ENCODE measurements around the gene CNTN5. TPM values are rescaled to one million over a fixed set of nuclear protein-coding genes. Genes with fewer than 3 reads are reported as not detected.

CNTN5 gene
- total RNA-seq, 4 donors from 2014 or later, result not detected

- no peak overlapping the region for H3K4me3 ChIP-seq (ENCODE audit: low read depth, poor library complexity, severe bottlenecking)
- DNase-seq (ENCODE audit: low spot score in 2 of 2), result no peak
- intact Hi-C loops (cut with DNase I; ENCODE audit: low total_unique reads), result no loop called here
- TF ChIP-seq POLR2A (IDR thresholded peaks at IDR 0.05), result no peak
- TF ChIP-seq CTCF (IDR thresholded peaks at IDR 0.05), result no peak
- WGBS, 2 donors, result 65 to 69% methylated on average over 2 of the region's 2 CpGs
These were observed 739.0 kb downstream of the CNTN5 start for GRCh38 chr11:99759787-99760186.

- WGBS, 2 donors, result 69 to 75% methylated on average over 3 of the region's 3 CpGs
- intact Hi-C loops (cut with DNase I; ENCODE audit: low total_unique reads), result no loop called here
- no peak for TF ChIP-seq CTCF (IDR thresholded peaks at IDR 0.05)
- TF ChIP-seq POLR2A (IDR thresholded peaks at IDR 0.05), result no peak
- no peak overlapping the region for H3K4me3 ChIP-seq (ENCODE audit: low read depth, poor library complexity, severe bottlenecking)
- no peak for DNase-seq (ENCODE audit: low spot score in 2 of 2)
These were observed 746.1 kb downstream of the CNTN5 start for GRCh38 chr11:99766811-99767210.

GRCh38 chr11:99773646-99774045 lies 752.9 kb downstream of the CNTN5 start:
- 44 to 59% methylated on average over 5 of the region's 5 CpGs for WGBS, 2 donors
- intact Hi-C loops (cut with DNase I; ENCODE audit: low total_unique reads), result no loop called here
- no peak for DNase-seq (ENCODE audit: low spot score in 2 of 2)
- TF ChIP-seq CTCF (IDR thresholded peaks at IDR 0.05), result no peak
- TF ChIP-seq POLR2A (IDR thresholded peaks at IDR 0.05), result no peak
- no peak overlapping the region for H3K4me3 ChIP-seq (ENCODE audit: low read depth, poor library complexity, severe bottlenecking)

- intact Hi-C loops (cut with DNase I; ENCODE audit: low total_unique reads), result no loop called here
- H3K4me3 ChIP-seq (ENCODE audit: low read depth, poor library complexity, severe bottlenecking), result no peak overlapping the region
- TF ChIP-seq POLR2A (IDR thresholded peaks at IDR 0.05) (no peak), CTCF (IDR thresholded peaks at IDR 0.05) (no peak)
- DNase-seq (ENCODE audit: low spot score in 2 of 2), result no peak
These were observed 760.3 kb downstream of the CNTN5 start for GRCh38 chr11:99781074-99781473.

- H3K4me3 ChIP-seq (ENCODE audit: low read depth, poor library complexity, severe bottlenecking), result no peak overlapping the region
- intact Hi-C loops (cut with DNase I; ENCODE audit: low total_unique reads), result no loop called here
- WGBS, 2 donors, result 24 to 52% methylated on average over 2 of the region's 2 CpGs
- DNase-seq (ENCODE audit: low spot score in 2 of 2), result no peak
- TF ChIP-seq CTCF (IDR thresholded peaks at IDR 0.05) (no peak), POLR2A (IDR thresholded peaks at IDR 0.05) (no peak)
These were observed 770.6 kb downstream of the CNTN5 start for GRCh38 chr11:99791354-99791753.

- intact Hi-C loops (cut with DNase I; ENCODE audit: low total_unique reads), result no loop called here
- DNase-seq (ENCODE audit: low spot score in 2 of 2), result peak in 1 of 2 donors; percentile 54
- H3K4me3 ChIP-seq (ENCODE audit: low read depth, poor library complexity, severe bottlenecking), result no peak overlapping the region
- WGBS, 2 donors, result 76 to 84% methylated on average over 3 of the region's 3 CpGs
- TF ChIP-seq CTCF (IDR thresholded peaks at IDR 0.05) (no peak), POLR2A (IDR thresholded peaks at IDR 0.05) (no peak)
These were observed 775.2 kb downstream of the CNTN5 start for GRCh38 chr11:99795999-99796398.

All from lower leg skin (tissue), 4 donors.